ENCODE results near the gene ARHGEF38. TPM values are rescaled to one million over a fixed set of nuclear protein-coding genes. Genes with fewer than 3 reads are reported as not detected.
"Not testable (repeated sequence)": the region's sequence is repeated elsewhere in the genome, so short reads cannot be mapped to it uniquely, and the experiment has no call there.

The ARHGEF38 gene
- total and polyA plus RNA-seq, 12 donors, result 0.28 TPM; not detected in 11

DNA sequence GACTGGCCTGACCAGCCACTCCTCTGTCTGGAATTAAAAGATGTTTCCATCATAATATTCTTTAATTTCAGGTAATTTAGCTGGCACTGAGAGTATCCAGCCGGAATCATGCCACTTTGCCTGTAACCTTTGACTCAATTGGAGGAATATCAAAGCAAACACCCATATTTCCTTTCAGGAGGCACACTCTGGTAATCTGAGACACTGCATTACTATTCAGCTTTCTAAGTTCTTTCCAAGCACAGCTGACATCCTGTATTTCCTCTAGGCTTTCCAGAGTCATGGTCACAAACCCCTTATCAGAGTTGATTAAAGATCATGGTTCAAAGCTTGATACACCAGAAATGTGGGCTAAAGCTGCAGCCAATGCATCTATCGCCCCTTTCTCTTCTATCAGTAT lies 126.8 kb downstream of the ARHGEF38 start:
- H3K27me3 ChIP-seq, result no peaks in the 10 kb centered on the region
- peaks cover 0 to 35% (median 6%) of the 10 kb centered on the region in 9 donors for H3K36me3 ChIP-seq
- H3K9me3 ChIP-seq, result no peaks in the 10 kb centered on the region
- DNase-seq (no peak), ATAC-seq (no peak)
- intact Hi-C loops (cut with DNase I), result no loop called here
- H3K4me1 ChIP-seq, result peaks cover 0 to 4% (median 0%) of the 10 kb centered on the region in 9 donors
- H3K4me3 ChIP-seq, result no peak overlapping the region
- 59 to 63% methylated on average over 2 of the region's 2 CpGs for WGBS, 2 donors
- H3K27ac ChIP-seq, result no peak overlapping the region
- TF ChIP-seq, protein P1, sequence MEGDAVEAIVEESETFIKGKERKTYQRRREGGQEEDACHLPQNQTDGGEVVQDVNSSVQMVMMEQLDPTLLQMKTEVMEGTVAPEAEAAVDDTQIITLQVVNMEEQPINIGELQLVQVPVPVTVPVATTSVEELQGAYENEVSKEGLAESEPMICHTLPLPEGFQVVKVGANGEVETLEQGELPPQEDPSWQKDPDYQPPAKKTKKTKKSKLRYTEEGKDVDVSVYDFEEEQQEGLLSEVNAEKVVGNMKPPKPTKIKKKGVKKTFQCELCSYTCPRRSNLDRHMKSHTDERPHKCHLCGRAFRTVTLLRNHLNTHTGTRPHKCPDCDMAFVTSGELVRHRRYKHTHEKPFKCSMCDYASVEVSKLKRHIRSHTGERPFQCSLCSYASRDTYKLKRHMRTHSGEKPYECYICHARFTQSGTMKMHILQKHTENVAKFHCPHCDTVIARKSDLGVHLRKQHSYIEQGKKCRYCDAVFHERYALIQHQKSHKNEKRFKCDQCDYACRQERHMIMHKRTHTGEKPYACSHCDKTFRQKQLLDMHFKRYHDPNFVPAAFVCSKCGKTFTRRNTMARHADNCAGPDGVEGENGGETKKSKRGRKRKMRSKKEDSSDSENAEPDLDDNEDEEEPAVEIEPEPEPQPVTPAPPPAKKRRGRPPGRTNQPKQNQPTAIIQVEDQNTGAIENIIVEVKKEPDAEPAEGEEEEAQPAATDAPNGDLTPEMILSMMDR (IDR thresholded peaks at IDR 0.05), result no peak

DNA sequence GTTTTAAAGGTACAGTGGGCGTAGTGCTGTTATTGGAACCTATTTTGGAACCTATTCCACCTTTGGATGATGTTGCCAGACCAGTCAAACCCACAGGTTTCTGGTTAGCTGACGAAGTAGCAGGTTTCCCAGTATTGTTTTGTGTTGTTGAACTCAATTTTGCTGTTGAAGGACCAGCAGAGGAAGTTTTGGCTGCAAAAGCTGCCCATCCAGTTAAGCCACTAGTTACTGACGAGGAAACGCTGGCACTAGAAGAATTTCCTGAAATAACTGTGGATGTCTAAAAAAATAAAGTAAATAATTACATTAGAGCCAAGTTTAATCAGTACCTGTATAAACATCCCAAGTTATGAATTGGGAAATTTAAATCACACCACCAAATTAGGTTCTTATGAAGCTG lies 130.6 kb downstream of the ARHGEF38 start:
- H3K36me3 ChIP-seq, result peaks cover 0 to 73% (median 30%) of the 10 kb centered on the region in 9 donors
- no peak overlapping the region for H3K4me3 ChIP-seq
- no peak for DNase-seq
- intact Hi-C loops (cut with DNase I), result loop anchor here in 1 of 10 donors (5.0 kb wide), 1 partner anchor 476 kb away; no protein-coding TSS in a partner anchor
- no peaks in the 10 kb centered on the region for H3K9me3 ChIP-seq
- TF ChIP-seq, protein P1 (IDR thresholded peaks at IDR 0.05), result no peak
- no peak for ATAC-seq
- WGBS, 2 donors, result 86 to 88% methylated on average over 4 of the region's 4 CpGs
- no peaks in the 10 kb centered on the region for H3K27me3 ChIP-seq
- no peak overlapping the region for H3K27ac ChIP-seq
- H3K4me1 ChIP-seq, result peaks cover 0 to 4% (median 0%) of the 10 kb centered on the region in 9 donors

DNA sequence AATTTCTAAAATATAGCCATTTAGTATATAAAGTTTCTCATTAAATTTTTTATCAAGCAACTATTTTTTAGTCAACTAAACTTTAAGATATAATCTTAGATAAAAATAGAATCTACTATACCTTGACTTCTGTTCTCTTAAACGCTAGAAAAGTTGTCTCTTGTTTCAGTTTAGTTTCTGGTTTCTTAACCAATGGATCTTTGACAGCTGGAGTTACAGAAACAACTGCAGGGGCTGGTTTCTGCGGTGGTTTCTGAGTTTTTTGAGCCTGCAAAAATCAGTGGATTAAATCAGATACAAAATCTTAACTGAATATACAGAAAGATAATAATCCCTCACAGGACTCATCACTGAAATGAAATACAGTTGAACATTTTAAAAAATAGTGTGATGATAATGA lies 134.2 kb downstream of the ARHGEF38 start:
- DNase-seq, result no peak
- H3K9me3 ChIP-seq, result no peaks in the 10 kb centered on the region
- no peak for ATAC-seq
- H3K27me3 ChIP-seq, result no peaks in the 10 kb centered on the region
- no peak overlapping the region for H3K4me3 ChIP-seq
- no peak overlapping the region for H3K27ac ChIP-seq
- 93 to 96% methylated on average over 2 of the region's 2 CpGs for WGBS, 2 donors
- peaks cover 0 to 100% (median 44%) of the 10 kb centered on the region in 9 donors for H3K36me3 ChIP-seq
- H3K4me1 ChIP-seq, result no peaks in the 10 kb centered on the region
- intact Hi-C loops (cut with DNase I), result no loop called here
- TF ChIP-seq, protein P1 (IDR thresholded peaks at IDR 0.05), result no peak

DNA sequence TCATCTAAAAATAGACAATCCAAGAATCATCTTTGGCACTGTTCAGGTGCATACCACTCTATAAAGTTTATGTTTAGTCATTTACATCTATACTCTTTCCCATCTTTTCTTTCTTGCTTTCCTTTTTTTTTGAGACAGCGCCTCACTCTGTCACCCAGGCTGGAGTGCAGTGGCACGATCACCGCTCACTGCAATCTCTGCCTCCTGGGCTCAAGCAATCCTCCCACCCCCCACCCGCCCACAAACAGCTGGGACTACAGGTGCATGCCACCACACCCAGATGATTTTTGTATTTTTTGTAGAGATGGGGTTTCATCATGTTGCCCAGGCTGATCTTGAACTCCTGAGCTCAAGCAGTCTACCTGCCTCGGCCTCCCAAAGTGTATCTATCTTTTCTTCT lies 142.4 kb downstream of the ARHGEF38 start:
- WGBS, 2 donors, result 93 to 96% methylated on average over 5 of the region's 5 CpGs
- H3K27ac ChIP-seq; DNase-seq; H3K4me1 ChIP-seq; H3K27me3 ChIP-seq; H3K9me3 ChIP-seq; ATAC-seq; H3K4me3 ChIP-seq; intact Hi-C loops (cut with DNase I): not testable (repeated sequence)
- peaks cover 0 to 100% (median 40%) of the 10 kb centered on the region in 9 donors for H3K36me3 ChIP-seq

DNA sequence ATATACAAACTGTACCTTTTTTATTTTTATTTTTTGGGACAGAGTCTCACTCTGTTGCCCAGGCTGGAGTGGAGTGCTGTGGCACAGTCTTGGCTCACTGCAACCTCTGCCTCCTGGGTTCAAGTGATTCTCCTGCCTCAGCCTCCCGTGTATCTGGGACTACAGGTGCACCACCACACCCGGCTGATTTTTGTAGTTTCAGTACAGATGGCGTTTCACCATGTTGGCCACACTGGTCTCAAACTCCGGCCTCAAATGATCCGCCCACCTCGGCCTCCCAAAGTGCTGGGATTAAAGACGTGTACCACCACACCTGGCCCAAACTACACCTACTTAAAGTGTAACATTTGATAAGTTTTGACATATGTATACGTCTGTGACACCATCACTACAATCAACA lies 143.4 kb downstream of the ARHGEF38 start:
- H3K4me1 ChIP-seq; H3K9me3 ChIP-seq; DNase-seq; intact Hi-C loops (cut with DNase I); ATAC-seq; H3K27me3 ChIP-seq; H3K4me3 ChIP-seq; H3K27ac ChIP-seq: not testable (repeated sequence)
- WGBS, 2 donors, result 90% methylated on average over 8 of the region's 8 CpGs
- peaks cover 0 to 95% (median 41%) of the 10 kb centered on the region in 9 donors for H3K36me3 ChIP-seq
